Astrocyte (in vitro differentiated cells and primary cell): ENCODE data around the gene MAPK8IP1.

Source experiments
- CTCF ChIP-seq: IDR thresholded peaks from 2 replicates; pipeline ENCODE4 v1.5.1; 2011; ENCODE audit warnings: low read depth, mild to moderate bottlenecking, inconsistent platforms, low read length, moderate library complexity; ENCODE audit not compliant: insufficient read depth
- EZH2 ChIP-seq: IDR thresholded peaks from 2 replicates; pipeline ENCODE4 v1.6.1; 2012; ENCODE audit warnings: mild to moderate bottlenecking, low read length, inconsistent platforms; ENCODE audit not compliant: insufficient read depth

- no peak for TF ChIP-seq CTCF
- TF ChIP-seq EZH2, result no peak
These were observed 38.2 kb upstream of the MAPK8IP1 start, which contains the start of gene CRY2 for GRCh38 chr11:45846974-45847910.
